A673 (cell line): ENCODE data around the gene GJE1.

ENCODE experiments used
- EZH2 ChIP-seq: fragments of 200-600 bp; sonication (generic); IDR thresholded peaks from 2 replicates; pipeline ENCODE4 v1.6.1; 2017; ENCODE audit warnings: borderline replicate concordance, low read depth, mild to moderate bottlenecking, mixed read lengths, antibody characterized with exemption, low read length; ENCODE audit not compliant: poor library complexity, severe bottlenecking
- TF ChIP-seq, protein P1 (sequence below): fragments of 300-800, 200-600 bp; sonication (generic); conservative IDR thresholded peaks from 2 replicates; pipeline ENCODE4 v1.5.1; 2017; ENCODE audit warnings: low read depth, mild to moderate bottlenecking, antibody characterized with exemption, low read length, moderate library complexity, mixed read lengths

DNA sequence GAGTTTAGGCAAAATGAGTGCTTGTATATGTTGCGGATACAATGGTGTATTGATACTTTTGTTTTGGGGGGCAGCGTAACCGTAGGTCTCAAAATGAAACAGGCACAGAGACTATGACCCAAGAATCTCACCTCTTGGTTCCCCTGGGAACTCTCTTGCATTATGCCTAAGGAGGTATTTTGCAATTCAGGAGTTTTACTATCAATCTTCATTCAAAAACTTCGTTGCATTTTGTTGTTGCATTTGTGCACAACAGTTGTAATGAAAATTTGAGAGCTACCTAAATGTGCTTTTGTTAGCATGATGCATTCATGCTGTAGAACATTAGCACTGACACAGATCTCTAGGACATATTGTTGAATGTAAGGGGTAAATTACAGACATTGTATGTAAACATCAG, 32.5 kb downstream of the GJE1 start:
- TF ChIP-seq, protein P1, sequence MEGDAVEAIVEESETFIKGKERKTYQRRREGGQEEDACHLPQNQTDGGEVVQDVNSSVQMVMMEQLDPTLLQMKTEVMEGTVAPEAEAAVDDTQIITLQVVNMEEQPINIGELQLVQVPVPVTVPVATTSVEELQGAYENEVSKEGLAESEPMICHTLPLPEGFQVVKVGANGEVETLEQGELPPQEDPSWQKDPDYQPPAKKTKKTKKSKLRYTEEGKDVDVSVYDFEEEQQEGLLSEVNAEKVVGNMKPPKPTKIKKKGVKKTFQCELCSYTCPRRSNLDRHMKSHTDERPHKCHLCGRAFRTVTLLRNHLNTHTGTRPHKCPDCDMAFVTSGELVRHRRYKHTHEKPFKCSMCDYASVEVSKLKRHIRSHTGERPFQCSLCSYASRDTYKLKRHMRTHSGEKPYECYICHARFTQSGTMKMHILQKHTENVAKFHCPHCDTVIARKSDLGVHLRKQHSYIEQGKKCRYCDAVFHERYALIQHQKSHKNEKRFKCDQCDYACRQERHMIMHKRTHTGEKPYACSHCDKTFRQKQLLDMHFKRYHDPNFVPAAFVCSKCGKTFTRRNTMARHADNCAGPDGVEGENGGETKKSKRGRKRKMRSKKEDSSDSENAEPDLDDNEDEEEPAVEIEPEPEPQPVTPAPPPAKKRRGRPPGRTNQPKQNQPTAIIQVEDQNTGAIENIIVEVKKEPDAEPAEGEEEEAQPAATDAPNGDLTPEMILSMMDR = no peak
- no peak for TF ChIP-seq EZH2
